A204.1 (cell line): ENCODE data around the gene METAP2.
A peak's percentile ranks its signal among the peaks of the same experiment; 100 is the strongest.
"Not testable (repeated sequence)": the region's sequence is repeated elsewhere in the genome, so short reads cannot be mapped to it uniquely, and the experiment has no call there.

Experiments used
- FAIRE-seq: peaks from 2 replicates; lab custom pipeline; 2012; peaks lifted over from hg19 to GRCh38; lab: Jason Lieb, UNC

The METAP2 gene

DNA sequence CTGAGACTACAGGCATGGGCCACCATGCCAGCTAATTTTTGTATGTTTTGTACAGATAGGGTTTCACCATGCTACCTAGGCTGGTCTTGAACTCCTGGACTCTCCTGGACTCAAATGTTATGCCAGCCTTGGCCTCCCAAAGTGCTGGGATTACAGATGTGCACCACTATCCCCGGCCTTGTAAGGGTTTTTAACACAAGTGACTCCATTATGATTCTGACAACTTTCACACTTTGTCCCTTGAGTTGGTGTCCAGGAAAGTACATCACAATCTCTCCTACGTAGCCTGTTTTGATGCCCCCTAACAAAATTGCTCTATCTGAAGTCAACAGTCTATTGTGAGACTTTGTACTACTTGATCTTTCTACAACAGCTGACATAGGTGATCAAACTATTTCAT, 11.4 kb upstream of the METAP2 start:
- no peak for FAIRE-seq

GRCh38 chr12:95463050-95463449, 10.9 kb upstream of the METAP2 start:
- FAIRE-seq, result no peak

DNA sequence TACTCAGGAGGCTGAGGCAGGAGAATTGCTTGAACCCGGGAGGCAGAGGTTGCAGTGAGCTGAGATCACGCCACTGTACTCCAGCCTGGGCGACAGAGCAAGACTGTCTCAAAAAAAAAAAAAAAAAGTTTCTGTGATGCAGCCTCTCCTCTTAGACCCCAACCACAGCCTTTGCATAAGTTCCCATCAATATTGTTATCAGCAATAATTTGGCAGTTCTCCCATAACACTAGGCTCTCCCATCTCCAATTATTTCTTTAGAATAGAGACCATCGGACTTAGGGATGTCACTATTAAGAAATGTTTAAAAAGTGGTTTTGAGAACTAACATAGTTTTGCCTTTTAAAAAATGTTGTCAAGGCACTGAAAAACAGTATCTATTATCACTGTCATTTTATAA, 10.2 kb upstream of the METAP2 start:
- FAIRE-seq, result not testable (repeated sequence)

- no peak for FAIRE-seq
Observed at GRCh38 chr12:95465275-95465674, 8.7 kb upstream of the METAP2 start.

- FAIRE-seq, result no peak
Observed at GRCh38 chr12:95470300-95470699, 3.7 kb upstream of the METAP2 start.

GRCh38 chr12:95473231-95473883, 595 bp upstream of the METAP2 start:
- peak; percentile 39 for FAIRE-seq

GRCh38 chr12:95474660-95474958, 657 bp downstream of the METAP2 start:
- FAIRE-seq, result no peak

DNA sequence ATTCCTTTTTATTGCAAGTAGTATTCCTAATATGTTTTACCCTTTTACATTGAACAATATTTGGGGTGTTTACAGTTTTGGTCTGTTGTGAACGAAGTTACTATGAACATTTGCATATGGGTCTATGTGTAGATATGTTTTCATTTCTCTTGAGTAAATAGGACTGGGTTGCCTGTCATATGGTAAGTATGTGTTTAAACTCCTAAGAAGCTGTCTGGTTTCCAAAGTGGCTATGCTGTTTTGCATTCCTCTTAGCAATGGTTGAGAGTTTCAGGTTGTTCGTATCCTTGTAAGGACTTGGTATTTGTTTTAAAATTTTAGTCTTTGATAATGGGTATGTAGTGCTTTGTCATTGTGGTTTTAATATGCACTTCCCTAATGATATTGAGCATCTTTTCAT, 6.3 kb downstream of the METAP2 start:
- FAIRE-seq, result no peak

GRCh38 chr12:95481072-95481471, 7.1 kb downstream of the METAP2 start:
- FAIRE-seq, result no peak

DNA sequence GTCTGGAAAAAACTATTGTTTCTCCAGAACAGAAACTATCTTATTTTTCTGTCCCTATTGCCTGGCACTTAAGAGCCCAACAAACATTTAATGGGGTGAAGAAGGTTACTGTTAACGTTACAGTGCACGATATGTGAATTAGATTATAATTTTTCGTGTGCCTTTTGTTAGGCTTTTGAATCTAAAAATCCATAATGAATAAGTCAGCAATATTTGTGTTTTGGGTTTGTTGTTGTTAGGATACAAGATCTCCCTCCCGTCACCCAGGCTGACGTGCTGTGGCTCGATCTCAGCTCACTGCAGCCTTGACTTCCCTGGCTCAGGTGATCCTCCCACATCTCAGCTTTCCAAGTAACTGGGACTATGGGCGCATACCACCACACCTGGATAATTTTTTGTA, 7.9 kb downstream of the METAP2 start:
- FAIRE-seq, result no peak

- not testable (repeated sequence) for FAIRE-seq
Observed at GRCh38 chr12:95482564-95482963, 8.6 kb downstream of the METAP2 start.

GRCh38 chr12:95484524-95484923, 10.6 kb downstream of the METAP2 start:
- no peak for FAIRE-seq

GRCh38 chr12:95487024-95487423, 13.1 kb downstream of the METAP2 start:
- no peak for FAIRE-seq

DNA sequence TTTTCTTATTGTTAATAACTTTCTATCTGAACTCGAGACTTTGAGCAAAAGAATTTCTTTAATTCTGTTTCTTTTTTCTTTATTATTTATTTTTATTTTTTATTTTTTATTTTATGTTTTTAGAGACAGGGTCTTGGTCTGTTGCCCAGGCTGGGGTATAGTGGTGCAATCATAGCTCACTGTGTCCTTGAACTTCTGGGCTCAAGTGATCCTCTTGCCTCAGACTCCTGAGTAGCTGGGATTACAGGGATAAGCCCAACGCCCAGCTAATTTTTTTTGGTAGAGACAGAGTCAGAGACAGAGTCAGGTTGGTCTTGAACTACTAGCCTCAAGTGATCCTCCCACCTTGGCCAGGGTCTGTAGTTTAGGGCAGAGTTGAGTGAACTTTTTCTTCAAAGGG, 18.5 kb downstream of the METAP2 start:
- no peak for FAIRE-seq

- FAIRE-seq, result no peak
Observed at GRCh38 chr12:95494888-95495287, 20.9 kb downstream of the METAP2 start.

DNA sequence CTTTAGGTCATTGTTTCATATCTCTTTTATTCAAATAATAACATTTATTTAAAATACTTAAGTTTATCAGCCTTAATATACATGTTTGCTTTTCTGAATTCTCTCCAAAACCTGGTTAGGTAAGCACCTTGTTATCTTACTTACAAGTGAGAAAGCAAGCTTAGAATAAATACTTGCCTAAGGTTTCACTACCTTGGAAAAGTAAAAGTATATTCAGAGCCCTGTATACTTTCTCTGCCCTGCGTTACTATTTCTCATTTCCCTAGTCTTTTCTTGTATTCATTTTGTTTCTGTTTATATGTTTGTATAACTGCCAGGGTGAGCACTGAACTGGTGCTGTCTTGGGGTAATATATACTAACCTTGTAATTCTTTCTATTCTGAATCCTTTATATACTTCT, 21.5 kb downstream of the METAP2 start:
- FAIRE-seq, result no peak

- FAIRE-seq, result no peak
Observed at GRCh38 chr12:95497031-95497430, 23.1 kb downstream of the METAP2 start.

GRCh38 chr12:95498968-95499367, 25.0 kb downstream of the METAP2 start:
- no peak for FAIRE-seq

DNA sequence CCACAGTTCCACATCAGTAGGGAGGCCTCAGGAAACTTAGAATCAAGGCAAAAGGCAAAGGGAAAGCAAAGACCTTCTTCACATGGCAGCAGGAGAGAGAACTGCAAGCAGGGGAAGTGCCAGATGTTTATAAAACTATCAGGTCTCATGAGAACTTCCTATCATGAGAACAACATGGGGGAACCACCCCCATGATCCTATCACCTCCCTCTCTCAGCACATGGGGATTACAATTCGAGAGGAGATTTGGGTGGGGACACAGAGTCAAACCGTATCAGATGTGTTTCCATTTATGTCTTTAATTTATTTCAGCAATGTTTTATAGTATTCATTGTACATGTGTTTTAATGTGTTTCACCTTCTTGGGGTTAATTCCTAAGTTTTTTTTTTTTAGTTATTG, 25.8 kb downstream of the METAP2 start:
- FAIRE-seq, result no peak

GRCh38 chr12:95504140-95504539, 30.2 kb downstream of the METAP2 start:
- no peak for FAIRE-seq

DNA sequence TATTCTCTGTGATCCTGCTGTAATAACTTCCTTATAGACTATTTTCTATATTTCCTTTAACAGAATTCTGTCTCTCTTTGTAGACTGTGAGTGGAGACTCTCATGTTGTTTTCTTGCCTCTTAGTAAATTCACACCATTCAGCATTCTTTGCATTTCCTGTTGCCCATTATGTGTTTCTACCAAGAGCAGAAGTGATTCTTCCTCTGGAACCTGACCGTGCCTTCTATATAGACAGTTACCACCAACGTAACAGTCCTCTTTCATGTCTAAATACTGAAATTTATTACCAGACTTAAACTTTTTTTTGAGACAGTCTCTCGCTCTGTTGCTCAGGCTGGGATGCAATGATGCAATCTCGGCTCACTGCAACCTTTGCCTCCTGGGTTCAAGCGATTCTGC, 31.1 kb downstream of the METAP2 start:
- FAIRE-seq, result no peak

GRCh38 chr12:95506707-95507523, 33.0 kb downstream of the METAP2 start:
- no peak for FAIRE-seq

DNA sequence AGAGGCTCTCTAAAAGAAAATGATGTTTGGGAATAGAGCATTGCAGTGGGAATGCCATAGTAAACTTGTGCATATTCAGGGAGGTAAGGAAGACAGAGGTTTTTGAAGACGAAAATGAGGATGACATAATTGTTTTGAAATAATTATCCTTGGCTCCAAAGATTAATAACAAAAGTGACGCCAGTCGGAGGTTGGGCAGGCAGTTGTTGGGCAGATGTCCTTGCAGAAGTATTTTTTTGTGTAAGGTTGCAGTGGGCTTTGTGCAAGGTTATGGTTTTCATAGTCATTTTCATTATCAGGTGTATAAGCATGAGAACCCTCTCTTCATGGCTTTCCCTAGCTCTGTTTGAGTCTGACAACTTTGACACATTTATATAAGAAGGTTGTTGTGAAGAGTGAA, 35.3 kb downstream of the METAP2 start:
- no peak for FAIRE-seq

DNA sequence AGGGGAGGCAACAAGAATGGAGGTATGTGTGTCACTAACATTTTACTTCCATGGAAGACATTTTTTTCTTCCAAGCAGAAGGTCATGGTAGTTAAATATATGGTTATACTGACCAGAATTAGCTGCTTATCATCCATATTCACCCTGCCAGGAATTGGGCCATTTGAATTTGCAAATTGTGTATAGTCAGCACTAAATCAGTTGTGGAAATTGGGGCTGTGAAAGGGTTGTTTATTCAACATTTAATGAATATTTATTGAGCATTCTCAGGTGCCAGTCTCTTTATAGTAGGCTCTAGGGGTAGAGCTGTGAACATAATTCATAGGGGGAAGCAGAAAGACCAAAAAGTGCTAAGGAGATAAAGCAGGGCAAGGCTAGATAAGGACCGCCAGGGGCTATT, 38.0 kb downstream of the METAP2 start:
- no peak for FAIRE-seq
